GM19238 (cell line): ENCODE data around the gene ANKH.
"Not testable (repeated sequence)": the region's sequence is repeated elsewhere in the genome, so short reads cannot be mapped to it uniquely, and the experiment has no call there.

Source experiments
- DNase-seq: peaks from one replicate; pipeline ENCODE4 v3.0.0; 2011; ENCODE audit warnings: low spot score; ENCODE audit not compliant: insufficient read length

Gene ANKH

GRCh38 chr5:14884062-14884612 lies 12.6 kb upstream of the ANKH start:
- DNase-seq: no peak

GRCh38 chr5:14882658-14883580 lies 11.3 kb upstream of the ANKH start:
- DNase-seq: no peak

DNA sequence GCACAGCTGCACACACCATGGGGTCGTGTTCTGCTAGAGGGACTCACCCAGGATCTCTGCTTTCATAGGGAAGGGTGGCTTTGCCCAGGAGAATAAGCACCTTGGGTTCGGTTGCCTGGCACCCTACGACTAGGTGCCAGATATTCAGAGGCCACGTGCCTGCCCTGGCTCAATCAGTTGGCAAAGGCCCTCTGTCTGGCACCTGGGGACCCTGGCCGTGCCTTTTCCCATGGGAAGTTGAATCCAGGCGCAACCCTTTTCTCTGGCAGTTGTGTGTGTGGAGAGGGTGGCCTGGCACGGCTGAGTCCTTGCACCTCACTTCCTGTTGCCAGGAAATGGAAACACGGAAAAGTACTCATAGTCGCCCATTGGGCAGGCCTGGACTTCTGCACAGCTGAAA lies 10.2 kb upstream of the ANKH start:
- no peak for DNase-seq

GRCh38 chr5:14880688-14881087 lies 9.1 kb upstream of the ANKH start:
- no peak for DNase-seq

DNA sequence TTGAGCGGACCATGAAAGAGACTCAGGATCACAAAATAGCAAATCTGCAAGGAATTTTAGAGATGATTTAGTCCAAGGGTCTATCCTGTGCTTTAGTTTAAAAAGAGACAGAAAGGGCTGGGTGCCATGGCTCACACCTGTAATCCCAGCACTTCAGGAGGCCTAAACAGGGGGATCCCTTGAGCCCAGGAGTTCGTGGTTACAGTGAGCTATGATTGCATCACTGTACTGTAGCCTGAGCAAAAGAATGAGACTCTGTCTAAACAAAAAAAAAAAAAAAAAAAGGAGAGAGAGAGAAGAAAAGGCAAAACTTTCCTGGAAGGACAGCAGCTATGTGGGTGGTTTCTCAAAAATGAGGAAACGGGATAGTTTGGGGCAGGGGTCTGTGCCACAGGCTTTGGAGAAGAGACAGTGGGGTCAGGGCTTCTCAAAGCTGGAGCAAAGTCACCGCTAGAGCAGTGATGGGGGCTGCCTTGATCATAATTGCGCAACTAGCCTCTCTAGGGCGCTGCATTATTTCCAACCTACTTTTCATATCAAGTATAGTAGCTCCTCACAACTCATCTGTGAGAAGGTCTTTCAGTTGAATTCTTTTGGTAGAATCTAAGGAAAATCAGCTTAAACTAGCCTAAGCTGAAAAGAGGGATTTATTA lies 8.5 kb upstream of the ANKH start:
- DNase-seq: no peak

- DNase-seq: no peak
These were observed 7.8 kb upstream of the ANKH start for GRCh38 chr5:14879393-14879792.

- not testable (repeated sequence) for DNase-seq
These were observed 6.6 kb upstream of the ANKH start for GRCh38 chr5:14878192-14878591.

GRCh38 chr5:14876095-14876494 lies 4.5 kb upstream of the ANKH start:
- DNase-seq: no peak

DNA sequence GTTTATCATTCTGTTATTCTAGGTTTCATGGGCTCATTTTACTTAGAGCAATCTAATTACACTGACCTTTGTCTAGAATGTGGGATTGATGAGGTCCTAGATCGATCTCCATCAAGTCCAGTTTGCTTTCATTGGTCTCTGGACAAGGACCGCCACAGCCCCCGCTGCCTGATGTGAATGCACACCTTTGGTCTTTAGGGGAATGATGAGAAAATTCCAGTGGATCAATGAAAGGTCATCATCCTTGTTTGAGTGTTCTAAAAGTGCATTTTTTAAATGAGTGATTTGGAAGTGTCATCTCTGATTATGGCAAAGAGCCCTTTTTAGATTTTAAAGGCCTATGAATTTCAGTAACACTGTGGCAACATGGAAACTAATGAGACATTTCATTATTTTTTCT lies 2.2 kb upstream of the ANKH start:
- DNase-seq: no peak

- DNase-seq: no peak
These were observed 1.5 kb upstream of the ANKH start for GRCh38 chr5:14873093-14873492.

GRCh38 chr5:14872070-14872989 lies 752 bp upstream of the ANKH start:
- peak; percentile 13 for DNase-seq

DNA sequence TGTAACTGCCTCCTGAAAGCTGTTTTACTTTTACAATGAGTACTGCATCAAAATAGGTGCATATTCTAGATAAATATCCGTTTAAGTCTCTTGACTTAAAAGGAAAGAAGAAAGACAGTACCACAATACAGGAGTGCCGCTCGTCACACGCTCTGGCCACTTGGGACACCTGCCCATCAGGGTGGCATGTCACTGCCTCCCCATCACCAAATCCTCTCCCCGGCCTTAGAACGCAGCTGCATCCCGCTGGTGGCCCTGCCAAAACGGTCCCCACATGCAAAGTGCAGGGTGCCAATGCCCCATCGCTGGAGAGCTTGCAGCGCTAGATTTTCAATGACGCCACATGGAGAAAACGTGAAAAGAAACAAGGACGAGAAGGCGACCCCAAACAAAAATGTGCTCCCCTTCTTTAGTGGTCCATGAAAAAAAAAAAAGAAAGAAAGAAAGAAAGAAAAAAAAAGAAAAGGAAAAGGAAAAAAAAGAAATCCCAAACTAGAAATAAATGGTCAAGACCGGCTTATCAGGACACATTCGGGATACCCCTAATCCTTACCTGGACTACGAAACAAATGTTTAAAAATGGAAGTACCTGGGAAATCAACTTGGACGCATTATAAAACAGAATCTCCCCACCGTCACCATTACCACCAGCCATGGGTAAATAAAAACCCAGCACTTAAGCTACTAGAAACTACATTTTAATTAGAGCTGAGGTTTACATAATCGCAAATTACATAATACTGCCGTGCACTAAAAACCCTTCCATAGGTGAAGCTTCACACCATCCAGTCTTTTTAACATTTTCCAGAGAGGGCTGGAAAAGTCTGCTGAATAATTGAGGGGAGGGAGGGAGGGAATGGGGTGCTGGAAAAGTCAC lies 1.0 kb downstream of the ANKH start:
- DNase-seq: no peak

DNA sequence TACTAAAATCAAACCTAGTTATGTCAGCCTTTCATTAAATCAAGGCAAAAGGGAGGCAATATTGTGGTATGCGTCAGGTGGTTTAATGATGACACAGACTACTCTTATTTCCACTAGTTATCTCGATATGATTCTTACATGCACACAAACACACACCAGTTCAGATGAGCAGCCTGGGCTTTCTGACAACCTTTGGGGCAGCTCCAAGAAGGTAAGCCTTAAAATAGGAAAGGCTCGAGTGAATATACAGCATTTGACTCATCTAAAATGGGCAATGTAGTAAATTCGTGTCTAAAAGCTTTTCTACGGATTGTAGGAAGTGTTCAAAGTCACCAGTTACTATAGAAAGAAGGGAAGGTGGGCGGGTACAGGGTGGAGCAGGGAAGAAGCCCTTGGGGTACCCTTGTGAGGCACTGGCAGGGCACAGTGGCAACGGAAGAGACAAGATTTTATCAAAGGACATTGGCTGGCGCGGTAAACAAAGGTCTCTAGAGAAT lies 1.9 kb downstream of the ANKH start:
- DNase-seq: no peak

GRCh38 chr5:14869233-14869632 lies 2.3 kb downstream of the ANKH start:
- DNase-seq: no peak

DNA sequence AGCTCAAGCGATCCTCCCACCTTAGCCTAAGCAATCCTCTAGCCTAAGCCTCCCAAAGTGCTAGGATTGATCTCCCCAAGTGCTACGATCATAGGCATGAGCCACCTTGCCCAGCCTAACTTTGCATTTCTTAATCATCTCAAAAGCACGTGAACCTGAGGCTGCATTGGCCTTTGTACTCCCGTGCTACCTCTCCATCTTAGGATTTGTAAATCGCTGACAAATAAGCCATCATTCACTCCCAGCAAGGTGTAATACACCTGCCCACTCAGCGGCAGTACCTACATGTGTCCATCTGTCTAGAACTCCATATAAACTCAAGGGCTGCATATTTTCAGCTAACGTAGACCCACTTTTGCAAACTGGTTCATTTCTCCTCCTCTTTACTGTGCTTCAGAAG lies 2.8 kb downstream of the ANKH start:
- no peak for DNase-seq

GRCh38 chr5:14864181-14864812 lies 7.3 kb downstream of the ANKH start:
- no peak for DNase-seq

DNA sequence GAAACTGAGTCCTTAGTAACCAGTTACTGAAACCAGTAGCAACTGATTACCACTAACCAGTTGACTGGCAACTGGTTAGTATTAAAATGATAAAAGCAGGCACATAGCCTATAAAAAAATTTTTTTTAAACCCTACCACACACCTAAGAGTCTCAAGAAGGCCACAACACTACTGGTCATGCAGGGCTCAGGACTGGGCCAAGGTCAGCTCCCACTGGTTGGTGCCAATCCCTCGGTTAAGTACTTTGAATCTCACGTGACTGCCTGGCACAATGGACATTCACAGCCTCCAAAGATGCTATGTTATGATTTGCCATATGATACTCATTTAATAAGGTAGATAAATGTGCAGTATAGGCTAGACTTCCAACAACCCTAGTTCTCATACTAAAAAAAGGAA lies 8.5 kb downstream of the ANKH start:
- DNase-seq: no peak

DNA sequence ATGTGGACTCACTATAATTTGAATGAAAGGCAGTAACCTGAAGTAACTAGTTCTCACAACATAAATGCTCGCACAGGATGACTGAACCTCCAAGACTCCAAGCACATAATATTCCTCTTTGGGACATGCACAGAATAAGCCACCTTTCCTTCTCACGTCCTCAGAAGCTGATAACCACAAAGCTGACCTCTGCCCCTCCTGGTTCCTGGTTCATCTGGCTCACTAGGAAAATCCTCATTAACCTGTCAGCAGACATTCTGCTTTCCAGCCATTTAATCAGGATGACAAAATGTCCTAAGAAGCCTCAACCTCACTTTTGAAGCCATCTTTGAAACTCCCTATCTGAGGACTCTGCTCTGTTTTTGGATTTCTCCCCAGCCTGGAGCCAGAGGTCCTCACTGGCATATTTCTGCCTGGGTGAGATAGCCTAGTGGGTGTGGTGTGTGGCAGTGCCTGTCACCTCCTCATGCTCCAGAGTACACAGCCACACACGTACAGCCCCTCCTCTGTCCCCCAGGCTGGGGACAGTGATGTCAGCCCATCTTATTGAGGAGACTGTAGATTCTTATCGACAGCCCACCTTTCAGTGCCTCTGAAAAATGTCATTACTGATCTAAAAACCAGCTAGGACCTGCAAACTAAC lies 10.3 kb downstream of the ANKH start:
- no peak for DNase-seq

DNA sequence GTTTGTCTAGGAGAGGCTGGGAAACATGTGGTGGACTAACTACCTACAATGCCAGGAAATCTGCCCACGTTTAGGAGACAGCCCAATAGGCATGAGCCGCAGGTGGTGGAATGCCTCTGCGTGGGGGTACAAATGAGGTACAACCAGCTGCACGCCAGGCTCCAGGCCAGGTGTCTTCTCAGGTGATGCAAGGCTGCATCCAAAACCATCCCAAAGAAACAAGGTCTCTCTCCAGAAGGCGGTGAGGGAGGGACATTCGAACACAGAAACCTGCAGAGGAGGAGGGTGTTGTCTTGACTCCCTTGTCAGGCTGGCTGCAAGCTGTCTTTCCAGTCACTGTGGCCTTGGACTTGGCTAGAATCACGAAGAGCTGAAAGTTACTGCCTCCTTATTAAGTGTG lies 11.6 kb downstream of the ANKH start:
- no peak for DNase-seq
